Measurements from ENCODE around the gene CEP72.

DNA sequence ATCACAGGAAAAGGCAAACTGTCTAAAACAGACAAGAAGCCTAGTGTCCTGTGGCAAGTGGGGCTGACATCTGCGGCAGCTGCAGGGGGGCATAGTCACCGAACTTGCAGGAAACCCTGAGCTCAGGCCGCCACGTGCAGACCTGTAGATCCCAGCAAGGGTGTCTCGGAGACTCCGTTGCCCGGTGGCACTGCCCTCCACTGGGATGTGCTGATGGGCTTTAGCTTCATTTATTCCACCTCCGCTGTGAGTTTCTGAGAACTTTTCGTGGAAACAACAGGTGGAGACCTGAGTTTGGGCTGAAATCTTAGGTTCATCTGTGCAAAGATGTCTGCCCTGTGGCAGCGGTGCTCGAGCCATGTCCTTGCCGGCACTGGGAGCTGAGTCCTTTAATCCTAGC is 22.1 kb downstream of the CEP72 start:
- no peak for TF ChIP-seq POLR2A (IDR thresholded peaks at IDR 0.05)
- TF ChIP-seq, protein P1, sequence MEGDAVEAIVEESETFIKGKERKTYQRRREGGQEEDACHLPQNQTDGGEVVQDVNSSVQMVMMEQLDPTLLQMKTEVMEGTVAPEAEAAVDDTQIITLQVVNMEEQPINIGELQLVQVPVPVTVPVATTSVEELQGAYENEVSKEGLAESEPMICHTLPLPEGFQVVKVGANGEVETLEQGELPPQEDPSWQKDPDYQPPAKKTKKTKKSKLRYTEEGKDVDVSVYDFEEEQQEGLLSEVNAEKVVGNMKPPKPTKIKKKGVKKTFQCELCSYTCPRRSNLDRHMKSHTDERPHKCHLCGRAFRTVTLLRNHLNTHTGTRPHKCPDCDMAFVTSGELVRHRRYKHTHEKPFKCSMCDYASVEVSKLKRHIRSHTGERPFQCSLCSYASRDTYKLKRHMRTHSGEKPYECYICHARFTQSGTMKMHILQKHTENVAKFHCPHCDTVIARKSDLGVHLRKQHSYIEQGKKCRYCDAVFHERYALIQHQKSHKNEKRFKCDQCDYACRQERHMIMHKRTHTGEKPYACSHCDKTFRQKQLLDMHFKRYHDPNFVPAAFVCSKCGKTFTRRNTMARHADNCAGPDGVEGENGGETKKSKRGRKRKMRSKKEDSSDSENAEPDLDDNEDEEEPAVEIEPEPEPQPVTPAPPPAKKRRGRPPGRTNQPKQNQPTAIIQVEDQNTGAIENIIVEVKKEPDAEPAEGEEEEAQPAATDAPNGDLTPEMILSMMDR (IDR thresholded peaks at IDR 0.05) = no peak
